ENCODE measurements around the gene MTHFSD. TPM values are rescaled to one million over a fixed set of nuclear protein-coding genes. Genes with fewer than 3 reads are reported as not detected.

The MTHFSD gene
- total RNA-seq, 4 donors from 2014 or later: 12.5 to 26.6 (median 19.3) TPM

DNA sequence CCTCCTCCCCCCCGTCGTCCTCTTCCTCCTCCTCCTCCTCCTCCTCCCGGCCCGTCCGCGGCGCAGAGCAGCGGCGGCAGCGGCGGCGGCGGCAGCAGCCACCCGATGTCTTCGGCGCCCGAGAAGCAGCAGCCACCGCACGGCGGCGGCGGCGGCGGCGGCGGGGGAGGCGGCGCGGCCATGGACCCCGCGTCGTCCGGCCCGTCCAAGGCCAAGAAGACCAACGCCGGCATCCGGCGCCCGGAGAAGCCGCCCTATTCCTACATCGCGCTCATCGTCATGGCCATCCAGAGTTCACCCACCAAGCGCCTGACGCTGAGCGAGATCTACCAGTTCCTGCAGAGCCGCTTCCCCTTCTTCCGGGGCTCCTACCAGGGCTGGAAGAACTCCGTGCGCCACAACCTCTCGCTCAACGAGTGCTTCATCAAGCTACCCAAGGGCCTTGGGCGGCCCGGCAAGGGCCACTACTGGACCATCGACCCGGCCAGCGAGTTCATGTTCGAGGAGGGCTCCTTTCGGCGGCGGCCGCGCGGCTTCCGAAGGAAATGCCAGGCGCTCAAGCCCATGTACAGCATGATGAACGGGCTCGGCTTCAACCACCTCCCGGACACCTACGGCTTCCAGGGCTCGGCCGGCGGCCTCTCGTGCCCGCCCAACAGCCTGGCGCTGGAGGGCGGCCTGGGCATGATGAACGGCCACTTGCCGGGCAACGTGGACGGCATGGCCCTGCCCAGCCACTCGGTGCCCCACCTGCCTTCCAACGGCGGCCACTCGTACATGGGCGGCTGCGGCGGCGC is 44.4 kb downstream of the MTHFSD start, which contains the start of gene FOXF1:
FOXF1 (plus strand) TSS at position 63 of the 797 bp plus-strand sequence; CDS start at position 106, 43 bp downstream.
- TF ChIP-seq, protein P1, sequence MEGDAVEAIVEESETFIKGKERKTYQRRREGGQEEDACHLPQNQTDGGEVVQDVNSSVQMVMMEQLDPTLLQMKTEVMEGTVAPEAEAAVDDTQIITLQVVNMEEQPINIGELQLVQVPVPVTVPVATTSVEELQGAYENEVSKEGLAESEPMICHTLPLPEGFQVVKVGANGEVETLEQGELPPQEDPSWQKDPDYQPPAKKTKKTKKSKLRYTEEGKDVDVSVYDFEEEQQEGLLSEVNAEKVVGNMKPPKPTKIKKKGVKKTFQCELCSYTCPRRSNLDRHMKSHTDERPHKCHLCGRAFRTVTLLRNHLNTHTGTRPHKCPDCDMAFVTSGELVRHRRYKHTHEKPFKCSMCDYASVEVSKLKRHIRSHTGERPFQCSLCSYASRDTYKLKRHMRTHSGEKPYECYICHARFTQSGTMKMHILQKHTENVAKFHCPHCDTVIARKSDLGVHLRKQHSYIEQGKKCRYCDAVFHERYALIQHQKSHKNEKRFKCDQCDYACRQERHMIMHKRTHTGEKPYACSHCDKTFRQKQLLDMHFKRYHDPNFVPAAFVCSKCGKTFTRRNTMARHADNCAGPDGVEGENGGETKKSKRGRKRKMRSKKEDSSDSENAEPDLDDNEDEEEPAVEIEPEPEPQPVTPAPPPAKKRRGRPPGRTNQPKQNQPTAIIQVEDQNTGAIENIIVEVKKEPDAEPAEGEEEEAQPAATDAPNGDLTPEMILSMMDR (IDR thresholded peaks at IDR 0.05): peak in 1 of 4 experiments; percentile 10
- TF ChIP-seq POLR2AphosphoS5 (IDR thresholded peaks at IDR 0.05) (peak; percentile 43), EP300 (IDR thresholded peaks at IDR 0.05) (no peak), POLR2A (IDR thresholded peaks at IDR 0.05) (peak; percentile 92 to 98)
- peaks cover 0 to 16% of the 10 kb centered on the region in 2 donors for H3K36me3 ChIP-seq
- H3K9me3 ChIP-seq: no peaks in the 10 kb centered on the region
- peak within 1 kb of the TSS; percentile 46 to 89 for H3K4me3 ChIP-seq
- no peak for ATAC-seq
- H3K4me1 ChIP-seq: peaks cover 0 to 41% (median 5%) of the 10 kb centered on the region in 3 donors
- H3K27ac ChIP-seq: peak within 1 kb of the TSS; percentile 94 to 99 (median 98)
- WGBS, 2 donors (ENCODE audit: low coverage in 1 of 2): 0% methylated on average over 1 to 28 of the region's 89 CpGs
- peaks cover 43% of the 10 kb centered on the region for H3K27me3 ChIP-seq

DNA sequence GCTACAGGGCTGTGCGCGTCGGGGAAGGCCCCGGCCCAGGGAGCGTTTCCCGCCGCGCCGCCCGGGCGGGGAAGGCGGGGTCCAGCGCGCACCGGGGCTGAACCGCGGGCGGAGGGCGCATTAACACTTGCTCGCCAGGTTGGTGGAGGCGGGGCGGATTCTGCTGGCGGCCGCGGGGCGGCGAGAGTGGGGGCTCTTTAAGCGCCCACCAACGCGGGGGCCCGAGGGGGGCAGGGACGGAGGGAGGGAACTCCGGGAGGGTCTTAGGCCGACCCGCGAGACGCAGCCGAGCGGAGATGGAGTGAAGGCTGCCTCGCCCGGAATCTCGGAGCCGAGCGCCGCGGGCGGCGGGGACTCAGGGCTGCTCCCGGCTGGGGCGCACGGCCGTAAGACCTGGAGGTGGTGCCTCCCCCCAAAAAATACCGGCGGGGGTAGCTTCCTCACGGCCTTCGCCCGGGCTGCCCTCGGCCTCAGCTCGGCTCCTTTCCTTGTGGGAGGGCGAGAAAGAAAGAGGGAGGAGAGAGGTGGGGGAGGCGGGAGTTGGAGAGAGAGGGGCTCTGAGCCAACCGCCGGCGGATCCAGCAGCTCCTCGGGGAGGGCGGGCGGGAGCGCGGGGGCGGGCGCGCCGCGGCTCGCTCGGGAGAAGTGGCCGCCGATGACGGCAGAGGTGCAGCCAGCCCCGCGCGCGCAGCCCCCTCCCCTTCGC is 45.1 kb downstream of the MTHFSD start:
- Histone ChIP-seq H3K27ac (peak overlapping the region; percentile 94 to 99 (median 98)), H3K9me3 (no peaks in the 10 kb centered on the region), H3K27me3 (peaks cover 44% of the 10 kb centered on the region), H3K4me3 (peak overlapping the region; percentile 46 to 89), H3K36me3 (peaks cover 0 to 16% of the 10 kb centered on the region in 2 donors), H3K4me1 (peaks cover 0 to 43% (median 5%) of the 10 kb centered on the region in 3 donors)
- peak; percentile 81 for ATAC-seq
- WGBS, 2 donors (ENCODE audit: low coverage in 1 of 2): 0% methylated on average over 4 of the region's 84 CpGs; no CpG with 5 or more reads in 1 of the 2 donors
- TF ChIP-seq, protein P1 (IDR thresholded peaks at IDR 0.05): peak in 1 of 4 experiments; percentile 17
- peak; percentile 93 for TF ChIP-seq POLR2AphosphoS5 (IDR thresholded peaks at IDR 0.05)
- TF ChIP-seq EP300 (IDR thresholded peaks at IDR 0.05): peak; percentile 27
- peak in 1 of 2 donors; percentile 5 for TF ChIP-seq POLR2A (IDR thresholded peaks at IDR 0.05)

DNA sequence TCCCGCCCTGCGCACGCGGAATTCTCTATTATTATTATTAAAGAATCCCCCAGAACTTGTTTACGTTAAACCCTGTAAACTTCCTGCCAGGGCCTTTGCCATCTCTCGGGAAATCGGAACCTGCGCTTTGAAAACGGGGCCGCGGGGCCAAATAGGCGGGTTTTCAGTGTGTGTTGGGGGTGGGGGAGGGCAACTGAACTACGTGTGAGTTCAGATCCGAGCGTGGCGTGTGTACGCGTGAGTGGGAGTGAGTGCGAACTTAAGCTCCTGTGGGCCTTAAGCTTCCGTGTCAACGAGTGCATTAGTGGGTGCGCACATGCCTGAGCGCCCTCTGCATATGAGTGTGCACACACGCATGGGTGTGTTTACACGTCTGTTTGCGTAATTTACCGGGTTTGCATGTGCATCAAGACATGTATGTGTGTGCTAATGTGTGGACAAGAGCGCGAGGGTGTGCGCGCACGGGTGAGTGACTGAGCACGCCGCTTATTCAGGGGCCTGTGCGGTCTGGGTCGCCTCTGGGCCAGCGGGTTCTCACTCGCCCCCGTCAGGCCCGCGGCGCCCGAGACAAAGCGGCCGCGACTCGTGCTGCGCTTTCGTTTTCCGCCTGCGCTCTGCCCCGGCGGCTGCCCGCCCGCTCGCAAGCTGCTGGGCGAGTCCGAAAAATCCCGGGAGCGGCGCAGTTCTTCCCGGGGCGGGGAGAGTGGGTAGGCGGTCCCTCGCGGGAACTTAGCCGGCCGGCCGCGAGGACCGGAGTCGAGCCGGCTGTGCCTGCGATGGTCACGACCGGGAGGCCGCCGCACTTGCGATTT is 45.9 kb downstream of the MTHFSD start:
- Histone ChIP-seq H3K27me3 (peaks cover 51% of the 10 kb centered on the region), H3K9me3 (no peaks in the 10 kb centered on the region), H3K4me3 (peak overlapping the region; percentile 46 to 89), H3K4me1 (peaks cover 0 to 51% (median 5%) of the 10 kb centered on the region in 3 donors), H3K36me3 (peaks cover 0 to 16% of the 10 kb centered on the region in 2 donors), H3K27ac (peak overlapping the region; percentile 94 to 99 (median 98))
- peak; percentile 62 to 72 for TF ChIP-seq POLR2A (IDR thresholded peaks at IDR 0.05)
- TF ChIP-seq EP300 (IDR thresholded peaks at IDR 0.05): peak; percentile 19
- no peak for TF ChIP-seq POLR2AphosphoS5 (IDR thresholded peaks at IDR 0.05)
- TF ChIP-seq, protein P1 (IDR thresholded peaks at IDR 0.05): peak in 1 of 4 experiments; percentile 14
- WGBS, 2 donors (ENCODE audit: low coverage in 1 of 2): 0% methylated on average over 4 to 15 of the region's 79 CpGs
- ATAC-seq: peak; percentile 36

GRCh38 chr16:86508028-86508946 is 46.7 kb downstream of the MTHFSD start:
- H3K4me3 ChIP-seq: peak overlapping the region; percentile 46 to 89
- no peaks in the 10 kb centered on the region for H3K9me3 ChIP-seq
- peaks cover 55% of the 10 kb centered on the region for H3K27me3 ChIP-seq
- H3K27ac ChIP-seq: peak overlapping the region; percentile 94 to 99 (median 98)
- H3K36me3 ChIP-seq: peaks cover 0 to 9% of the 10 kb centered on the region in 2 donors
- ATAC-seq: peak; percentile 19
- TF ChIP-seq, protein P1 (IDR thresholded peaks at IDR 0.05): no peak
- TF ChIP-seq POLR2A (IDR thresholded peaks at IDR 0.05) (peak; percentile 81 to 89), EP300 (IDR thresholded peaks at IDR 0.05) (no peak), POLR2AphosphoS5 (IDR thresholded peaks at IDR 0.05) (peak; percentile 74)
- 0% methylated on average over 7 to 18 of the region's 99 CpGs for WGBS, 2 donors (ENCODE audit: low coverage in 1 of 2)
- peaks cover 0 to 55% (median 5%) of the 10 kb centered on the region in 3 donors for H3K4me1 ChIP-seq

All from gastroesophageal sphincter (tissue), 4 donors.